A673 (cell line): ENCODE results near the gene FARP1. TPM values are rescaled to one million over a fixed set of nuclear protein-coding genes. Genes with fewer than 3 reads are reported as not detected.

Experiments used
- BruUV-seq: library from RNA; stranded (reverse); fragments of 400-500 nt; replicated peaks from 2 replicates; lab custom pipeline; 2021; lab: Mats Ljungman, UMichigan
- CTCF ChIA-PET: fragments of 300-600 bp; sonication (Branson Sonifier 250); formaldehyde crosslinking; loops from one replicate; lab custom pipeline; 2022; ENCODE audit warnings: antibody characterized with exemption; lab: Charles Lee
- POLR2A ChIA-PET: fragments of 300-600 bp; sonication (Branson Sonifier 250); formaldehyde crosslinking; loops from one replicate; lab custom pipeline; 2022; ENCODE audit warnings: antibody characterized with exemption; ENCODE audit not compliant: low non-redundant PET; lab: Charles Lee
- DNase-seq: peaks from one replicate; pipeline ENCODE4 v3.0.0-alpha.2; 2015; ENCODE audit warnings: low spot score
- H3K27ac ChIP-seq: fragments of 200-600 bp; sonication (generic); 2 replicates; pipeline ENCODE4 v1.5.1; 2016; ENCODE audit warnings: mixed run types, low read depth, mild to moderate bottlenecking, mixed read lengths, antibody characterized with exemption, low read length; ENCODE audit not compliant: poor library complexity, severe bottlenecking
- H3K27me3 ChIP-seq: fragments of 200-600 bp; sonication (generic); replicated peaks from 2 replicates; pipeline ENCODE4 v1.6.1; 2017; ENCODE audit warnings: mixed run types, low read depth, mild to moderate bottlenecking, mixed read lengths, antibody characterized with exemption, low read length; ENCODE audit not compliant: insufficient read depth, poor library complexity
- H3K36me3 ChIP-seq: fragments of 200-600 bp; sonication (generic); 2 replicates; pipeline ENCODE4 v1.6.1; 2016; ENCODE audit warnings: mixed run types, mild to moderate bottlenecking, mixed read lengths, antibody characterized with exemption, low read length; ENCODE audit not compliant: insufficient read depth, poor library complexity, severe bottlenecking
- H3K4me1 ChIP-seq: fragments of 200-600 bp; sonication (generic); 2 replicates; pipeline ENCODE4 v1.6.1; 2017; ENCODE audit warnings: mixed run types, mild to moderate bottlenecking, mixed read lengths, antibody characterized with exemption, low read length; ENCODE audit not compliant: insufficient read depth, poor library complexity, severe bottlenecking
- H3K4me3 ChIP-seq: fragments of 200-600 bp; sonication (generic); 2 replicates; pipeline ENCODE4 v1.5.1; 2016; ENCODE audit warnings: low read depth, mixed run types, mild to moderate bottlenecking, mixed read lengths, low read length; ENCODE audit not compliant: poor library complexity, severe bottlenecking
- H3K9me3 ChIP-seq: fragments of 200-600 bp; sonication (generic); 2 replicates; pipeline ENCODE4 v1.6.1; 2016; ENCODE audit warnings: mixed run types, low read depth, mild to moderate bottlenecking, mixed read lengths, antibody characterized with exemption, low read length; ENCODE audit not compliant: poor library complexity, severe bottlenecking
- EZH2 ChIP-seq: fragments of 200-600 bp; sonication (generic); IDR thresholded peaks from 2 replicates; pipeline ENCODE4 v1.6.1; 2017; ENCODE audit warnings: borderline replicate concordance, low read depth, mild to moderate bottlenecking, mixed read lengths, antibody characterized with exemption, low read length; ENCODE audit not compliant: poor library complexity, severe bottlenecking
- intact Hi-C: fragments of 100-400 bp; cut with micrococcal nuclease; formaldehyde crosslinking; loops from one replicate; pipeline ENCODE4 v1.10.0; 2022; ENCODE audit not compliant: unreplicated experiment
- total RNA-seq: library from RNA; stranded (reverse); gene quantifications from 2 replicates; pipeline ENCODE4 v1.2.3, GENCODE V29; 2021
- TF ChIP-seq, protein P1 (sequence below): fragments of 300-800, 200-600 bp; sonication (generic); conservative IDR thresholded peaks from 2 replicates; pipeline ENCODE4 v1.5.1; 2017; ENCODE audit warnings: low read depth, mild to moderate bottlenecking, antibody characterized with exemption, low read length, moderate library complexity, mixed read lengths

The FARP1 gene
- total RNA-seq, 1 experiment from 2014 or later: 177 TPM

DNA sequence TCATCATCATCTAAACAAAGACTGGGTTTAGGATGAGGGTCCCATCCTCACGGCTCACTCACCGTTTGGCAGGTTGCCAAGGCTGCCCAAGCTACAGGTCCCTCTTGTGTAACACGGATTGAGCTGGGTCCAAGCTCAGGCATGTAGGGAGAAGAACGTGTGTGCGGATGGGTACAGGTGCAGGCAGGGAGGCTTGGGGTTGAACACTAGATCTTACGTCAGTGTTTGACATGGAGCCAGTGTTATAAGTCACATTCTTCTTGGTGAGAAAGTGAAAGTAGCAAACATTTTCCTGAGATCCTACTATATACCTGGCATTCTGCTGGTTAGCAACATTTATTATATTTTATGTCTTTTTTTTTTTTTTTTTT is 171.0 kb downstream of the FARP1 start:
- CTCF ChIA-PET: no interaction called here
- Histone ChIP-seq H3K4me1 (peaks cover 32% of the 10 kb centered on the region), H3K27ac (no peak overlapping the region), H3K9me3 (no peaks in the 10 kb centered on the region), H3K36me3 (no peaks in the 10 kb centered on the region), H3K4me3 (no peak overlapping the region), H3K27me3 (no peaks in the 10 kb centered on the region)
- POLR2A ChIA-PET: no interaction called here
- DNase-seq: no peak
- no TSS peak for BruUV-seq
- intact Hi-C loops: no loop called here
- TF ChIP-seq EZH2: no peak
- TF ChIP-seq, protein P1, sequence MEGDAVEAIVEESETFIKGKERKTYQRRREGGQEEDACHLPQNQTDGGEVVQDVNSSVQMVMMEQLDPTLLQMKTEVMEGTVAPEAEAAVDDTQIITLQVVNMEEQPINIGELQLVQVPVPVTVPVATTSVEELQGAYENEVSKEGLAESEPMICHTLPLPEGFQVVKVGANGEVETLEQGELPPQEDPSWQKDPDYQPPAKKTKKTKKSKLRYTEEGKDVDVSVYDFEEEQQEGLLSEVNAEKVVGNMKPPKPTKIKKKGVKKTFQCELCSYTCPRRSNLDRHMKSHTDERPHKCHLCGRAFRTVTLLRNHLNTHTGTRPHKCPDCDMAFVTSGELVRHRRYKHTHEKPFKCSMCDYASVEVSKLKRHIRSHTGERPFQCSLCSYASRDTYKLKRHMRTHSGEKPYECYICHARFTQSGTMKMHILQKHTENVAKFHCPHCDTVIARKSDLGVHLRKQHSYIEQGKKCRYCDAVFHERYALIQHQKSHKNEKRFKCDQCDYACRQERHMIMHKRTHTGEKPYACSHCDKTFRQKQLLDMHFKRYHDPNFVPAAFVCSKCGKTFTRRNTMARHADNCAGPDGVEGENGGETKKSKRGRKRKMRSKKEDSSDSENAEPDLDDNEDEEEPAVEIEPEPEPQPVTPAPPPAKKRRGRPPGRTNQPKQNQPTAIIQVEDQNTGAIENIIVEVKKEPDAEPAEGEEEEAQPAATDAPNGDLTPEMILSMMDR: no peak

DNA sequence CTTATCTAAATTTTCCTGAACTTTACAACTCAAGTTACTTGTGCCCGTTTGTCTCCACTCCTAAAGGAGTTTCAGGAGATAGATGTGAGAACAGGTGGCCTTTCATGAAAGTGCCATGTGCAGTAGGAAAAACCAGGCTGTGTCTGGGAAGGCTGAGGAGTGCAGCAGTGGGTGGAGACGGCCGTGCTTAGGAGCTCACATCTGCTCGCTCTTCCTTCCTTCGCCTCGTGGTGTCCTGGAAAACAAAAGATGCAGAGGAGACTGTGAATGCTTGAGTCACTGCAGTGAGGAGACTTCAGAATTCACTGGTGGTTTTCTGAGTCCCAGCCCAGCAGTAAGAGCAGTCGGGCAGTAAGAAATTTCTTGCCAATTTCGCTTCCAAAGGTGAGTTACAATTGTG is 172.6 kb downstream of the FARP1 start:
- H3K4me3 ChIP-seq: no peak overlapping the region
- H3K9me3 ChIP-seq: no peaks in the 10 kb centered on the region
- H3K27me3 ChIP-seq: no peaks in the 10 kb centered on the region
- no TSS peak for BruUV-seq
- peaks cover 20% of the 10 kb centered on the region for H3K4me1 ChIP-seq
- TF ChIP-seq, protein P1: 0 out of 2 replicates have a peak, but pooled peaks have one; percentile 7
- no peak for TF ChIP-seq EZH2
- intact Hi-C loops: no loop called here
- POLR2A ChIA-PET: no interaction called here
- no peak overlapping the region for H3K27ac ChIP-seq
- peak; percentile 46 for DNase-seq
- no peaks in the 10 kb centered on the region for H3K36me3 ChIP-seq
- CTCF ChIA-PET: interaction anchor here (0.6 kb wide), 1 partner anchor 18 kb away, joined by 8 read pairs; no protein-coding TSS in a partner anchor

DNA sequence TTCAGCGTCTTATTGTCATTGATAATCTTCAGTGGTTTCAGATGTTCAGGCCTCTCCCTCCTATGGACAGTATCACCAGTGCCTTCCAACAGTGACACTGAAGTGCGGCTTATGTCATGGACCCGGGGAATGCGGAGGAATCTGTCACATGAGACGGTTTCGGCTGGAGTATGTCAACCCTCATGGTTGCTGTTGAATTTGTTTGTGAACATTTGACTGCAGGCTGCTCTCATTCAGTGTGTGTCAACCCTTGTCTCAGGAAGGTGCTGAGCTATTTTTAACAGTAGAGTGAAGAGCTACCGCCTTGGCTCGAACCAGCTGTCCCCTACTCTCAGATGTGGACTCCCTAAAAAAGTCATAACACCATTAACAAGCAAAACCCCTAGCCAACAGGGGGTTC is 173.0 kb downstream of the FARP1 start:
- no peak for DNase-seq
- BruUV-seq: no TSS peak
- Histone ChIP-seq H3K9me3 (no peaks in the 10 kb centered on the region), H3K27ac (no peak overlapping the region), H3K4me1 (peaks cover 15% of the 10 kb centered on the region), H3K36me3 (no peaks in the 10 kb centered on the region), H3K27me3 (no peaks in the 10 kb centered on the region), H3K4me3 (no peak overlapping the region)
- intact Hi-C loops: no loop called here
- TF ChIP-seq, protein P1: 0 out of 2 replicates have a peak, but pooled peaks have one; percentile 2
- no peak for TF ChIP-seq EZH2
- ChIA-PET POLR2A (no interaction called here), CTCF (no interaction called here)
